Esophagus squamous epithelium (tissue), 4 donors: Measurements from ENCODE around the gene TEFM.

ENCODE experiments used
- POLR2A ChIP-seq, 4 donors: fragments of 450-650 bp; IDR thresholded peaks; one replicate each; pipeline ENCODE4 v1.6.1; 2017; ENCODE audit warnings: antibody characterized with exemption in 4 of 4, mild to moderate bottlenecking in 4 of 4, moderate library complexity in 3 of 4
- TF ChIP-seq, protein P1 (sequence below), 6 experiments: fragments of 450-650 bp in 4 of 6; fragments of 200-600 bp in 2 of 6; sonication (generic) in 2 of 6; IDR thresholded peaks; one replicate each; pipeline ENCODE4 v1.5.1; 2016 to 2019; ENCODE audit warnings: antibody characterized with exemption in 6 of 6, mild to moderate bottlenecking in 4 of 6, moderate library complexity in 4 of 6

DNA sequence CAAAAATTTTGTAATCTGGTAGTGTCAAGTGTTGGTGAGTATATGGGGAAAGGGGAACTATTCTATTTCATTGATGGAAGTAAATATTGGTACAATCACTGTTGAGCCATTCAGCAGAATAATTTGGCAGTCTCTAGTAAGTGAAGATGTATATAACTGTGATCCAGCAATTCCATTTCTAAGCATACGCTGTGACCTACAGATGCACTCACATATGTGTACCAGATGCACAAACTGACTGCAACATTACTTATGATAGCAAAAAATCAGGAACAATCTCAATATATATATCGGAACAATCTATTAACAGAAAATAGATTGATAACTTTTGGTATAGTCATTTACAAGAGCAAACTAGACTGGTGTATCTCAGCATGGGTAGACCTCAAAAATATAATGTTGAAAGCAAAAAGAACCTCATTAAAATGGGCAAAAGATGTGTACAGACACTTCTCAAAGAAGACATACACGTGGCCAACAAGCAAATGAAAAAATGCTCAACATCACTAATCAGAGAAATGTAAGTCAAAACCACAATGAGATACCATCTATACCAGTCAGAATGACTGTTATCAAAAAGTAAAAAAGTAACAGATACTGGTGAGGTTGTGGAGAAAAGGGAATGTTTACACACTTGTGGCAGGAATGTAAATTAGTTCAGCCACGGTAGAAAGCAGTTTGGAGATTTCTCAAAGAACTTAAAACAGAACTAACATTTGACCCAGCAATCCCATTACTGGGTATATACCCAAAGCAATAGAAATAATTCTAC lies 36.5 kb upstream of the TEFM start:
- TF ChIP-seq, protein P1, sequence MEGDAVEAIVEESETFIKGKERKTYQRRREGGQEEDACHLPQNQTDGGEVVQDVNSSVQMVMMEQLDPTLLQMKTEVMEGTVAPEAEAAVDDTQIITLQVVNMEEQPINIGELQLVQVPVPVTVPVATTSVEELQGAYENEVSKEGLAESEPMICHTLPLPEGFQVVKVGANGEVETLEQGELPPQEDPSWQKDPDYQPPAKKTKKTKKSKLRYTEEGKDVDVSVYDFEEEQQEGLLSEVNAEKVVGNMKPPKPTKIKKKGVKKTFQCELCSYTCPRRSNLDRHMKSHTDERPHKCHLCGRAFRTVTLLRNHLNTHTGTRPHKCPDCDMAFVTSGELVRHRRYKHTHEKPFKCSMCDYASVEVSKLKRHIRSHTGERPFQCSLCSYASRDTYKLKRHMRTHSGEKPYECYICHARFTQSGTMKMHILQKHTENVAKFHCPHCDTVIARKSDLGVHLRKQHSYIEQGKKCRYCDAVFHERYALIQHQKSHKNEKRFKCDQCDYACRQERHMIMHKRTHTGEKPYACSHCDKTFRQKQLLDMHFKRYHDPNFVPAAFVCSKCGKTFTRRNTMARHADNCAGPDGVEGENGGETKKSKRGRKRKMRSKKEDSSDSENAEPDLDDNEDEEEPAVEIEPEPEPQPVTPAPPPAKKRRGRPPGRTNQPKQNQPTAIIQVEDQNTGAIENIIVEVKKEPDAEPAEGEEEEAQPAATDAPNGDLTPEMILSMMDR (IDR thresholded peaks at IDR 0.05): no peak
- no peak for TF ChIP-seq POLR2A (IDR thresholded peaks at IDR 0.05)
